ENCODE results near the gene OR8B12.
"Not testable (repeated sequence)": the region's sequence is repeated elsewhere in the genome, so short reads cannot be mapped to it uniquely, and the experiment has no call there.

The OR8B12 gene

GRCh38 chr11:124533626-124534025 is 9.8 kb downstream of the OR8B12 start:
- DNase-seq (ENCODE audit: low read depth in 1 of 2, low spot score in 1 of 2) = no peak

- DNase-seq (ENCODE audit: low read depth in 1 of 2, low spot score in 1 of 2) = no peak
These were observed 23.0 kb downstream of the OR8B12 start for GRCh38 chr11:124520550-124520854.

GRCh38 chr11:124519850-124520549 is 23.5 kb downstream of the OR8B12 start:
- no peak for DNase-seq (ENCODE audit: low read depth in 1 of 2, low spot score in 1 of 2)

DNA sequence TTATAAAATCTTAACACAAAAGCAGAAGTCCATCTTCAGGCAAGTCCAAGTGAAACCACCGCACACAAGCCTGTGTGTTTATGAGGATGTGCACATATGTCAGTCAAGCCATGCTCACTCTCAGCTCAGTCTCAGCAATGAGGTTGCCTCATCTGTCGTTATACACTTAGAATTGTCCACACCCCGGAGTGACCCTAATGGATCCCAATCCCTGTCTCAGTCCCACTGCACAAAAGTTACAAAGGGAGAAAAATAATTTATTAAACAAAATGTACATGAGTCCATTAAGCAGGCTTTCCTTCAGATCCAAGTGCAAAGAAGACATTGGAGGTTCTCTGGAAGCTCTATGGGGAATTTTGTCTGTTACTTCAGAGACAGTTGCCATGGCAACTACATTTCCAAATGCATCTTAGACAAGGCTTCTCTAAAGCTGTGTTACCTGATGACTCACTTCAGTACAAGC is 24.4 kb downstream of the OR8B12 start:
- no peak for DNase-seq (ENCODE audit: low read depth in 1 of 2, low spot score in 1 of 2)

- no peak for DNase-seq (ENCODE audit: low read depth in 1 of 2, low spot score in 1 of 2)
These were observed 26.1 kb downstream of the OR8B12 start for GRCh38 chr11:124517314-124517713.

DNA sequence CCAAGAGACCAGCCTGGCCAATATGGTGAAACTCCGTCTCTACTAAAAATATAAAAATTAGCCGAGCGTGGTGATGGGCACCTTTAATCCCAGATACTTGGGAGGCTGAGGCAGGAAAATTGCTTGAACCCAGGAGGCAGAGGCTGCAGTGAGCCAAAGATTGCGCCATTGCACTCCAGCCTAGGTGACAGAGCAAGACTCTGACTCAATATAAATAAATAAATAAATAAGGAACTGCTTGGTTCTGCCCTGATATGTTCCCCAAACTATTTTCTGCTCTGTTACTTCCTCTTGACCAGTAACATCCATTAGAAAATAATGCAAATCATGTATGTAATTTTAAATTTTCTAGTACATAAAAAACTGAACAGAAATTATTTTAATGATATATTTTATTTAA is 28.8 kb downstream of the OR8B12 start:
- DNase-seq (ENCODE audit: low read depth in 1 of 2, low spot score in 1 of 2) = not testable (repeated sequence)

- no peak for DNase-seq (ENCODE audit: low read depth in 1 of 2, low spot score in 1 of 2)
These were observed 29.3 kb downstream of the OR8B12 start for GRCh38 chr11:124514131-124514530.

DNA sequence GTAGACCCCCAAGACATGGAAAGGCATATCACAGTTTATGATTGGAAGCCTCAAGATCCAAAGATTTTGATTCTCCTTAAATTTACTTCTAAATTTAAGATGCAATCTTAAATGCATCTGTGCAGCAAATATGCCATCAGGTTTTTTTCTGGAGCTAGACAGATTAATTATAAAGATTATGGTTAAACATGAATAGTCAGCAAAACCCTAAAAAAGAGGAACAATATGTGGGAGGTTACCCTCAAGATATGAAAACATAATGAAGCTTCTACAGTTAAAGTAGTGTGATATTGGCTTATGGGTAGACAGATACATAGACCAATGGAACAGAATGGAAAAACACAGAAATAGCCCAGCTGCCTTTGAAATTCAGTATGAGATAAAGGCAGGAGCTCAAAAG is 31.7 kb downstream of the OR8B12 start:
- DNase-seq (ENCODE audit: low read depth in 1 of 2, low spot score in 1 of 2) = no peak

DNA sequence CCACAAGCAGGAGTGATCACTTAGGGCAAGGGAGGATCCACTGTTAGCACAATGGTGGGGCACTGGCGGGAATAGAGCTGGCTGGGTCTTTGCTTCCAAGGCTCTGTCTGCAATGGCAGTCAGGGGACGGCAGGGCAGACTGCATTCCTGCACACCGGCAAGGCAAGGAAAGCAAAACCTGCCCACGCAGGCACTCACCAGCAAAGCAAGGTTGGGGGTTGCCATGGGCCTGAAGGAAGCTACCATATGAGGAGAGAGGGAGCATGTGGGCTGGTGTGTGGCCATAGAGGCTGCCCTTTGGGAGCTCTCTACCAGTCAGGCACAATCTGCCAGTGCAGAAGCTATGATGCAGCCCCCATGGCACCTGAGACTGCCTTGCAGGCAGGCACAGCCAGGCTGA is 33.2 kb downstream of the OR8B12 start:
- no peak for DNase-seq (ENCODE audit: low read depth in 1 of 2, low spot score in 1 of 2)

- no peak for DNase-seq (ENCODE audit: low read depth in 1 of 2, low spot score in 1 of 2)
These were observed 43.7 kb downstream of the OR8B12 start for GRCh38 chr11:124499711-124500110.

DNA sequence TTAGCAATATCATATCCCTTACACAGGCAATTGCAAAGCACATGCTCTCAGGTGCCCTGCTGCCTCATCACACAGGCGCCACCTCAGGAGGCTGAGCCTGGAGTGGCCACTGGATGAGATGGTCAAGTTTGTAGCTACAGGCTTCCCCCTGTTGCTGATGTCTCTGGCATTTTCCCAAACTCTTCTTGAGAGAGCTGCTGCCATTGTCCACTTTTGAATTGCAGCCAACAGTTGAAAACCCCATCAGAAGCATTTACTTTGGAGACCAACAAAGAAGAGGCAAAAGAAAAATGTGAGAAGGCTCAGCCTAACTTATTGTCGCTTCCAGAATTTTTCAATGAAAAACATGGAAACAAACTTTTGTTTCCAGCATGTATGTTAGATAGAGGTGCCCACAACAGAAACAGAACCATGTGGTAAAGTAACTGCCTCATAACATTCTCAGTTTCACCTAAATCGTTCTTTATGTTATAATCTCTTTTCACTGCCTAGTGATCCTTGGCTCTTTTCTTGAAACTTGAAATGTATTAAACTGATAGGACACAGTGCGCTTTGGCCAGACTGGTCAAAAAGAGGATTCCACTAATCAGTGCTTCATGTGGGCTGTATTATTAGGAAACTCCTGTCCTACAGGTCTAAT is 50.3 kb downstream of the OR8B12 start:
- DNase-seq (ENCODE audit: low read depth in 1 of 2, low spot score in 1 of 2) = no peak

Measured in activated CD4-positive, alpha-beta T cell treated with anti-CD3 and anti-CD28 coated beads, Interleukin-2, amount 50 U/mL, for 24 hours (primary cell).